NCI-H82 (cell line): ENCODE data around the gene COL3A1.

Source experiments
- DNase-seq: peaks from one replicate; lab custom pipeline; 2025; lab: John Stamatoyannopoulos, UW

The COL3A1 gene

DNA sequence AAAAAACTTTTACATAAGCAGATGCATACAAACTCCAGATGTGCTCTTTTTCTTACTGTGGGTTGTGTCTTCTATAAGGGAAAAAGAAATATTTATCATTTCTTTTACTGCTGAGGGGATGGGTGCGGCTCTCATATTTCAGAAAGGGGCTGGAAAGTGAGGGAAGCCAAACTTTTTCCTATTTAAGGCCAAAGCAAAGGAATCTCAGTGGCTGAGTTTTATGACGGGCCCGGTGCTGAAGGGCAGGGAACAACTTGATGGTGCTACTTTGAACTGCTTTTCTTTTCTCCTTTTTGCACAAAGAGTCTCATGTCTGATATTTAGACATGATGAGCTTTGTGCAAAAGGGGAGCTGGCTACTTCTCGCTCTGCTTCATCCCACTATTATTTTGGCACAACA lies at the start of gene COL3A1:
TSS of gene COL3A1 (plus strand) at position 210 of the 400 bp plus-strand sequence. CDS start at position 327, 117 bp downstream.
- no peak for DNase-seq

DNA sequence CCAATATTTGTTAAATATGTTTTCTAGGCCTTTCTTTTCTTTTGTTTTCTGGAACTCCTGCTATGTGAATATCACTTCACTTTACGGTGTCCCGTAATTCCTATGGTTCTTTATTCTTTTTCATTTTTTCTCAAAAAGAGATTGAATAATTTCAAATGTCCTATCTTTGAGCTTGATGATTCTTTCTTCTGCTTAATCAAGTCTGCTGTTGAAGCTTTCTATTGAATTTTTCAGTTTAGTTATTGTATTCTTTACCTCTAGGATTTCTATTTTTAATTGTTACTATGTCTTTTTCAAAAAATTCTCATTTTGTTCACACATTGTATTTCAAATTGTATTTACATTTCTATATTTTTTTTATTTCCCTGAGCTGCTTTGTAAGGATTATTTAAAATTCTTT lies 45.5 kb upstream of the COL3A1 start:
- DNase-seq, result no peak

GRCh38 chr2:188931361-188931760 lies 42.8 kb upstream of the COL3A1 start:
- no peak for DNase-seq

DNA sequence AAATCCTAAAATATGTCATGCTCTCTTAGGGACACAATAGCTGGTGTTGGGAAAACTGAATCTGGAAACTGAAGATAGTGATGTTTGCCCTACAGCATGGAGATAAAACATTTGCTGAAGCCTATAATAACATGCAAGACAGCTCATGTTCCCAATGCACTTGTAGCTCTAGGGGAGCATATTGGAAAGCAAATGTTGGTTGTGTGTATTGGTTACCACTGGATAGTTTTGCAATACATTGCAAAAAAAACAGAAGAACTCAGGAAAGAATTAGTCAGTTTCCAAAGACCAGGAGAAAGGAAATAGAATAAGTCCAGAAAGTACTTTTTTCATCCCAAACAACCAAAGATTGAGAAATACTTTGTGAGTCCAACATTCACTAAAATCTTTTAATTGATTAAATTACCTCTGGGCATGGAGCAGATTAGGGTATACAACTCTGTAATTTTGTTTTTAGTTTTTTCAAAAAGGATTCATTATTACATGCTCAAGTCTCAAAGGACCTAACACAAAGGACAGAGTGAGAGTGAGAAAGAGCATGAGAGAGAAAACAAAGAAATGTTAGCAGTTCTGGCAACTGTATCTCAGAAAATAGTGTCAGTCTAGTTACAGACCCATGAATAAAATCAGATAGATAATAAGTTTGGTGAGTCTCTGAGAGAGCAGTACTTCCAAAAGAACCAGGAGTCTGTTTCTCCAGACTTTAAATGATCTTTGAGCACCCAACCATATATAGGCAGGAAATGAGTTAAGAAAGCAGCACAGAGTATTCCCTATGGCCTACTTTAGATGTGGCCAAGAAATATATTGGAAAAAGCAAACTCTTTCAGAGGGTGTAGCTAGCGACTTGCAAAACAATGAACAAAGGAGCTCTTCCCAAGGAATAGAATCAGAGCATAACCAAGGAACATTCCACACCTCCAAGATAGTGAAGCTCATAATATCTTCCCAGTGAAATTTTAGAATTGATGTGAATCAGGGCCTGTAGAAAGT lies 36.6 kb upstream of the COL3A1 start:
- DNase-seq, result no peak

GRCh38 chr2:188940171-188940570 lies 34.0 kb upstream of the COL3A1 start:
- no peak for DNase-seq

DNA sequence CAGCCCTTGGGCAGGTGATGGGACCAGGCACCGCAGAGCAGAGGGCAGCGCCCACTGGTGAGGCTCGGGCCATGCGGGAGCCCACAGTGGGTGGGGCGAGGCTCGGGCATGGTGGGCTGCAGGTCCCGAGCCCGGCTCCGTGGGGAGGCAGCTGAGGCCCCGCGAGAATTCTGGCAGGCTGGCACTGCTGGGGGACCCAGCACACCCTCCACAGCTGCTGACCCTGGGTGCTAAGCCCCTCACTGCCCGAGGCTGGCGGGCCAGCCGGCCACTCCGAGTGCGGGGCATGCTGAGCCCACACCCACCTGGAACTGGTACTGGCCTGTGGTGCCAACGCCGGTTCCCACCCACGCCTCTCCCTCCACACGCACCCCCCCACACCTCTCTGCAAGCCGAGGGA lies 29.7 kb upstream of the COL3A1 start:
- no peak for DNase-seq

GRCh38 chr2:188949046-188949818 lies 24.9 kb upstream of the COL3A1 start:
- no peak for DNase-seq

DNA sequence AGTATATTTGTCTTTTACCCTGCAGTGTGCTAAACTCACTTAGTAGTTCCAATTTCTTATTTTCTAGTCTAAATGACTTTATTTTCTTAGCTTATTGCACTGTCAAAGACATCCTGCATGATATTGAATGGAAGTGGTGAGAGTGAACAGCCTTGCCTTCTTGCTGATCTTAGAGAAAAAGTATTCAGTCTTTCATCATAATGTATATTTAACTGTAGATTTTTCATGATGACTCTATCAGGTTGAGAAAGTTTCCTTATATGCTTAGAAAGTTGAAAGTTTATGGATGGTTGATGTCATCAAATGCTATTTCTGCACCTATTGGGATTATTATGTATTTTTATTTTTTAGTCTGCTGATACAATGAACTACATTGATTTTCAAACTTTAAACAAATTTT lies 21.3 kb upstream of the COL3A1 start:
- DNase-seq, result no peak

- DNase-seq, result no peak
Observed at GRCh38 chr2:188956290-188956689, 17.9 kb upstream of the COL3A1 start.

DNA sequence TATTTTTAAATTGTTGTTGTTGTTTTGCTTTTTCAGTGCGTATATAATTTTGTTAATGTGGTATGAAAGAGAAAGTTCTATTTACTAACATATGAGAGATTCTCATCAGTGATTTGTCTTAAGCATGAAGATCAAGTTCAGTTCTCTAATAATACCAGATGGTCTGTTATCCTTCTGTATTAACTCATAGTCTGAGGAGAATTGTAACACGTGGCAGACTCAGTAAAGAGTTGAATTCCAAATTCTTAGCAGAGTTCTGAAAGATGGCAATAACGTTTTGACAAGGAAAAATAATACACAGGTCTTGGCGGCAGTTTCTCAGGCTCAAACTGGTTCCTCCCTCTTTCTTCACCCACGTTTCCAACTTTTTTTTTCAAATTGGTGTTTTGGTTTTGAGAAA lies 17.2 kb upstream of the COL3A1 start:
- DNase-seq, result peak; percentile 10

- DNase-seq, result no peak
Observed at GRCh38 chr2:188957646-188958045, 16.5 kb upstream of the COL3A1 start.

- DNase-seq, result no peak
Observed at GRCh38 chr2:188963741-188964140, 10.4 kb upstream of the COL3A1 start.

- DNase-seq, result no peak
Observed at GRCh38 chr2:188964976-188965546, 9.1 kb upstream of the COL3A1 start.

GRCh38 chr2:188965563-188965962 lies 8.6 kb upstream of the COL3A1 start:
- no peak for DNase-seq

DNA sequence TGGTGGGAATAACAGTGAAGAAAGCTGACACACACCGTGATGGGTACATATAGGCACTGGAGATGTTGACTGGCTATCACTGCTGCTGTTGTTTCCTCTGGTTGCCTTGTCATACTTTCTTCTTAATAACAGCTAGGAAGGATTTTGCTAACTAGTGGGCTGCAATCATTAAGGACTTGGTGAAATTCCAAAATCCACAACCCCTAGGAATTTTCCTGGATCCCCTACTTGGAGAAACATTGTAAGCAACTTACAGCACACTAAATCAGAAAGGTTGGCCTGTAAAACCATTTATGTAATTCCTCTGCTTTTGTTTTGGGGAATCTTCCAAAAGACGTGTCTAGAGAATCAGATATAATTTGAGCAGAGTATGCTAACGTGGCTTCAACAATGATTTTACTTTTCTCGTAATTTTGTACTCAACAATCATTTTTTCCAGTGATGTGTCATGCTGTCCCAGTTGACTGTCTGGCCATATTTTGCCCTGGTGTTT lies 8.0 kb upstream of the COL3A1 start:
- DNase-seq, result no peak

GRCh38 chr2:188966728-188967440 lies 7.3 kb upstream of the COL3A1 start:
- DNase-seq, result no peak

DNA sequence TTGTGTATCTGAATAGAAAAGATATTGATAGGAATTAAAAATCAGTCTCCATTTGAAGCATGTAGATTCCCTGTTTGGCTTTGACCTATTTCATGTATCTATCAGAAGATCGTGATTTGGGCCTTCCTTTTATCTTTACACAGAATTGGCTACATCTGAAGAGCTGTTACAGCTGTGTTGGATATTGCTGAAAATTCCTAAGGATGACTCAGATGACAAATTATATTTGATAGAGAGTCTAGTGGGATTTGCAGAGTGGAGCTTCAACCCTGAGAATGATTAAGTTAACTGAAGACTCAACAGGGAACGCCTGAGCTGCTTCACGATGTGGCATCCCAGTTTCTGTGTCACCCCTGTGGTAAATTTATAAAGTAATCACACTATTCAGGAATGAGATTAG lies 4.9 kb upstream of the COL3A1 start:
- no peak for DNase-seq

DNA sequence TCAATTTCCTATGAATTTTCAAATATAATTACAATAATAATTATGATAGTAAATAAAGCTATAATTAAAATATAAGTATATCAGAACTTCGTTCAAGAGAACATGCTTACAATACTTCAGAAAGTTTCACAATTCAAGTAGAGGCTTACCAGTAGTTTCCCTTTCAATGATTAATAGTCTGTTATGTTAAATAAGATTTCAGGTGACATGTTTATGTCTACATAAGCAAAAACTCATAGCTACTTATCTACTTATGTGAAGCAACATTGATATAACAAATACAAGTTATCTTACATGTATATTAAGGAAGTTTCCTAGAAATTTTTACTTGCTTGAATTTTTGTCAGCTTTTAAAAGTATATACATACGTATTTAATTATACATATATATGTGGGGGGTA lies 4.5 kb upstream of the COL3A1 start:
- DNase-seq, result no peak

GRCh38 chr2:188970211-188970610 lies 4.0 kb upstream of the COL3A1 start:
- DNase-seq, result no peak

DNA sequence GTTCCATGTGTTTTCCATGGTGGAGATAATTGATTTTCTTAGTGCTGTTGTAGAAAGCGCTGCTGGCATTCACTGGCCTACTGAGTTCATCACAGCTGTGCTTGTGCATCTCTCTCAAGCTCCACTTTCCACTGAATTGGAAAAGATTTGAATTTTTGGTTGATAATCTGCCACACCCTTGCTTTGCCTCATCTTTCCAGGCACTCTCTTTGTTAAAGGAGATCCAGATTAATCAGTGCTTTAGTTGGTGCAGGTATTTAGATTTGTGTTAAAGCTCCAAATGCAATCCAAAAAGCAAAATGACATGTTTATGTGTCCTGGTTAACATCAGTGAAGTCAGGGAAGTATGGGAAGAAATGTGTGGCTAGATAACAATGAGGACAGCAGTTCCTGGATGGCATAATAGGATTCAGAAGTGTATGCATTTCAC lies 2.7 kb upstream of the COL3A1 start:
- DNase-seq, result no peak

DNA sequence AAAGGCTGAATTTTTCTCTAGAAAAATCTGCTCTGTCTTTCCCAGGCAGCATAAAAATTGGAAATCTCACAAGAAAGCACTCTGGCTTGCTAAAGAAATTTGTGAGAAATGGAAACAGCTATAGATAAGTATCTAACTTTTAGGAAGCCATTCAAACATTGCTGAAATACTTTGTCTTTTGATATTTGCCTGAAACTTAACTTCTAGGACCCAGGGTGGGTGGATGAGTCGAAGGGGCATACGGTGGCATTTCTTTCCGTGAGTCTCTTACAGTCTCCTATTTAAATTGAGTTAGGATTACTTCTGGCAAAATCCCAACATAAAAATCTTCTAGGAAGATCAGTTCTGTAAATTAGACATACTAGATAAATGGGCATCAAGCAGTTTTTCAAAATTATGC lies 532 bp upstream of the COL3A1 start:
- DNase-seq, result no peak
